Measurements from ENCODE around the gene PSKH1. TPM values are rescaled to one million over a fixed set of nuclear protein-coding genes. Genes with fewer than 3 reads are reported as not detected.
A peak's percentile ranks its signal among the peaks of the same experiment; 100 is the strongest.
"Not testable (repeated sequence)": the region's sequence is repeated elsewhere in the genome, so short reads cannot be mapped to it uniquely, and the experiment has no call there.

Gene PSKH1
- total RNA-seq = 24.7 and 30.8 TPM in 2 replicates

DNA sequence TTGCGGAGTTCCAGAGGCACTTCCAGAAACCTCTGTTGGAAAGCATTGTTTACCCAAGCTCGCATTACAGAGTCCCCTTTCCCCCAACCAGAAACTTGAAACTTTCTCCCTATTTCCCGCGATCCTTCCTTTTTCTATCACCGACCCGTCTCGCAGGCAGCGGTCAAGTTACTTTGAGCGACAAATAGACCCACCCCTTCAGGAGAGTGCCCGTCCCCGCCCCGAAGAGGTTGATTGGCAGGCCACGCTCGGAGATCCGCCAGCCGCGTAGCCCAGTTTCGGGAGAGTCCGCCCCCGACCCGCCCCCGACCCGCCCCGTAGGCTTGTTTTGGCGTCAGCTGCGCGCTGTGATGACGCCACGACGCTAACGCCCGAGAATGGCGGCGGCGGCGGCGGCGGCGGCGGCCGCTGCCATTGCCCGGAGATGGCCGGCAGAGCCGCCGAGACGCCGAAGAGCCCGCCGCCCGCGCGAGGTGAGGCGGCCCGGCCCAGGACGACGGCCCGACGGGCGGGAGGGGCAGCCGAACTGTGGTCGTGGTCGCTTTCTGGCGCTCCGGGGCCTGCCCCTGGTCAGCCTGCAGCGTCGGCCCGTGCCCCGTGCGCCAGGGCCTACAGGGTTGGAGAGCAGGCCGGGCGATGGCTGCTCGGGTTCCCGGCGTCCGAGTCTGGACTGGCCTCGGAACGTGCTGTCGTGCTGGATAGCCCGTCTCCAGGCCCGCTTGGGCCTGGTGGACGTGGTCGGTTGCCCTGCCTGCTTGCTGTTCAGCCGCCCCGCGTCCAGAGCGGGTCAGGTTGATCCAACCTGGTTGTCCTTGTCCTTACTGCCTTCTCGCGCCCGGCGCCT is at the start of gene PSKH1:
TSS of gene PSKH1 (plus strand) at position 356 of the 844 bp plus-strand sequence. CDS start 15,496 bp downstream, outside the sequence.
- peak; percentile 97 for DNase-seq

DNA sequence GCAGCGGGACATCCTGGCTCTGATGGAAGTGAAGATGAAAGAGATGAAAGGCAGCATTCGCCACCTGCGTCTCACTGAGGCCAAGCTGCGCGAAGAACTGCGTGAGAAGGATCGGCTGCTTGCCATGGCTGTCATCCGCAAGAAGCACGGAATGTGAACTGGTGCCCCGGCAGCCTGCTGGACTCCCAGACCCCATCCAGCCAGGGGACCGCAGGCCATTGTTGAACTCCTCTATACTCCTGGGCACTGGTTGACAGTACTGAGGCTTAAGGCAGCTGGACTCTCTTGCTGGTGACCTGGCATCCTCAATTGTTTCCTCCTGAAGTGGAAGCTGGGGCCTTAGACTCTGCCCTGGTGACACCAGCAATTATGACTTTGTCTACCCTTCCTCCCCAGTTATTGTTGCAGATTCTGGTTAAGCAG is 49.7 kb upstream of the PSKH1 start:
- DNase-seq = no peak

DNA sequence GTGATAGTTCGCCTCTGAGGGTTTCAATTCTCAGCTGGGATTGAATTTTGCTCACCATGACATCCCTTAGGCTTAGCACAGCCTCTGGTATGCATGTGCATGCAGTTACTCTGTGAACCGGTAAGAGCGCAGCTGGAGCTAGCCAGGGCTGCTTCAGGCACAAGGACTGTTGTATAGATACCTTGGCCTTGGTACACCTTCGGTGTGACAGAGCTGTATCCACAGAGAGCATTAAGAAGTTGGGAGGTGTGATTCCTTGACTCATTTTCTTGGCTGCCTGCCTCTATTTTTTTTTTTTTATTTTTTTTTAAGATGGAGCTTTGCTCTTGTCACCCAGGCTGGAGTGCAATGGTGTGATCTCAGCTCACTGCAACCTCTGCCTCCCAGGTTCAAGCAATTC is 48.6 kb upstream of the PSKH1 start:
- DNase-seq = no peak

DNA sequence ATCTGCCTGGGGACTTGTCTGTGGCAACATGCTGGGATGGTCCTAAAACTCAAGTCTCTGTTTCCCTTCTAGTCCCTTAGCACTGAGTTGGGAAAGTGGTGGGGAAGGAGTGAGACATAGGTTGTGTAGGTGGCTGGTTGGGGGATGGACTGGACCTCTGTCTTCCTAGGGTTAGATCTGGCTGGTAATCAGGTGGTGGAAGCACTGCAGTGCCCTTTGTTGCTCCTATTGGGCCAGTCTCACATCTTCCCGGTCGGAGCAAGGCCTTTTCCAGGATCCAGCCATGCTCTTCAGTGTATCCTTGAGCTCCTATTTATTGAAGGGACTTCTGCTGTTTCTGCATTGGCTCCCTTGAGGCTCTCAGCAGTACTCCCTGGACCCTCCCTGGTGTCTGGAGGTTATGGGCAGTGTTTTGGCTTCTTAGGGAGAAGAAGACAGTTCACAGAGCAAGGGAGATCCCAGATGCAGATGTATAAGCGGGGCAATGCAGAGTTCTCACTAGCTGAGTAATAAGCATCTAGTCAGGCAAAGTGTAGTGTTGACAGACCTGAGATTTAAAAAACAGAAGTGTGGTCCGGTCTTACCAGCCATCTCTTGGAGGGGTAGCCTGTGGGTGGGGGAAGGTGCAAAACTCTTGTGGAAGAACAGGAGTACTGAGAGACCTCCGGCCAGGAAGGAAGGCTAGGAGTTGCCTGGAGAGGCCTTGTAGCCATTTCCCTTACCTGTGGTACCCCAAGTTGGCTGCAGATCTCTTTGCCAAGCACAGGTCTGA is 47.6 kb upstream of the PSKH1 start:
- DNase-seq = no peak

DNA sequence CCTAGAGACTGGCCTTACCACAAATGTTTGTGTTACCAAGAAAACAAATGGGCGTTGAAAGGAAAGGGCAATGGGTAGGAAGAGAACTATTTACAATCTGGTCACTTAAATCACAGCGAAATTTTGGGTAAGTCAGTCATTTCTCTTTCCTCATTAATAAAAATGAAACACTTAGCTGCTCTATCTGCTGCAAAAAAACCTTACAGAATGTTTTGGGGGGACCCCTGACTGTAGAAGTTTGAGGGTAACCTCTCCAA is 47.1 kb upstream of the PSKH1 start:
- peak; percentile 12 for DNase-seq

DNA sequence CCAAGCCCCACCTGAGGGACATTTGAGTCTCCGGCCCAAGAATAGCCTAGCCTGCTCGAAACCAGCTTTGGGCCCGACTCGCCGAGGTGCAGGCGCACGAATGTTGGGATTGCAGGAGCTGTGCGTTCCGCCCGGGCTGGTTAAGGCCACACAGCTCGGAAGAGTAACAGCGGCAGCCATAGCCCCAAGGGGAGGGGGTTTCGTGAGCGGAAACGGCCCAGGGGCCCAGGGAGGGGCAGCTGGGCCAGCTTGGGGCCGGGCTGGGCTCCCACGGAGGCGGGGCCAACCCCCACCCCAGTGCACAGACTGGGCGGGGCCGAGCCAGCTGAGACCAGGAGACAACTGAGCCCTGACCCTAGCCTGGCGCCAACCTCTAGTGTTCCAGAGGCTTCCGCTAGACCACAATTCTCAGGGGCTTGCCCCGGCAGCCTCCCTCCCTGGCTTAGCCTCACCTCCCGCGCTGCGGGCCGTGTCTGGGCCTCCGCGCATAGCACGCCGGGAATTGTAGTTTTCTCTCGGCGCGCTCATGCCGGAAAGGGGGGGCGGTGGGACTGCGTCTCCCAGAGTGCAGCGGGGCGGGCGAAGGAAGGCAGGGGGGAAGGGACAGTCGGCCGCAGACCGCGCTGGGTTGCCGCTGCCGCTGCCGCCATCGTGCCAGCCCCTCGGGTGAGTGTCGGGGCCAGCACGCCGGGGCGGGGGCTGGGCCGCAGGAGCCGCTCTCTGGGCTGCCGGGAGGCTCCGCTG is 46.6 kb upstream of the PSKH1 start, which contains the start of gene NUTF2:
TSS of gene NUTF2 (plus strand) at position 614 of the 744 bp plus-strand sequence. CDS start 18,198 bp downstream, outside the sequence.
- DNase-seq = peak; percentile 94

DNA sequence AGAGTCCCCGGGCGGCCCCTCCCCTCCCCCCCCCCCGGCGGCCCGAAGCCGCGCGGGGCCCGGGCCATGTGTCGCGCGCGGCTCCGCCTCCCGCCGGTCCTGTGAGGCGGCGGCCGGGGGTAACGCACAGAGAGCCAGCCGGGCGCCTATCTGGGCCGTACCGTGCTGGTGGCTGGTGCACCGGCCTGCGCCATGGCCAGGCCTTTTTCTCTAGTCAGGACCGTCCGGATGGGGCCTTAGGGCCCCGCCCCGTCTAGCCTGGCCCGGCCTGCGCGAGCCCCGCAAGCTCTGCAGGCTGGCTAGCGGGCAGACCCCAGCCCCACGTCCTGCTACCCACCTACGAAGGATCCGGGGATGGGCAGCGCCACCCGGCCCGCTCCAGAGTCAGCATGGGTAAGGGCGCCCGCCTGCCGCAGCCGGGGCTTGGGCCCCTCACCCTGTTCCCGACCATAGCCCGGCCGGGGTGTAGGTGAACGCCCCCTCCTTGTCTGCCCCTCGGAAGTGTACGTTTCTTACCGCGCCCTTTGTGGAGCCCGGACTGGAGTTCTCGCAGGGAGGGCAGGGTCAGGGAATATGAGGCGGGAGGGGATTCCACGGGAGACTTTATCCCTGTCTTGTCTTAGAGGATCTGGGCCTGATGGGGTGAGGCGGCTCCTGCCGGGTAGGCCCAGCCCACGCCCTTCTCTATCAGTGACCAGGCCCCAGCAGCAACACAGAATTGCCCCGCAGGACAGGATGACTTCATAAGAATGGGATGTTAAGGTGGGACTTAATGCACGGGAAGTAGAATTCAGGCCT is 45.8 kb upstream of the PSKH1 start, which contains the start of gene CENPT:
TSS of gene CENPT (minus strand) at position 630 of the 798 bp plus-strand sequence. CDS start 13,834 bp downstream, outside the sequence.
- peak; percentile 72 for DNase-seq

DNA sequence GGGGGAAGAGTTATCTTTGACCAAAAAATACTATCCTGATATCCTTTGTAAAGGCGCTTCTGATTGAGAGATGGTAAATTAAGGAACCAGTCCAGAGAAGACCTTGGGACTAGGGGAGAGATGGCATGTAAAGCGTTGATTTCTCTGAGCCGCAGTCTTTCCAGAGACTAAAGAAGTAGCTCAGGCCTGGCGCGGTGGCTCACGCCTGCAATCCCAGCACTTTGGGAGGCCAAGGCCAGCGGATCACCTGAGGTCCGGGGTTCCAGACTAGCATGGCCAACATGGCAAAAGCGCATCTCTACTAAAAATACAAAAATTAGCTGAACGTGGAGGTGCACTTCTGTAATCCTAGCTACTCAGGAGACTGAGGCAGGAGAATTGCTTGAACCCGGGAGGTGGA is 44.9 kb upstream of the PSKH1 start:
- DNase-seq = no peak

DNA sequence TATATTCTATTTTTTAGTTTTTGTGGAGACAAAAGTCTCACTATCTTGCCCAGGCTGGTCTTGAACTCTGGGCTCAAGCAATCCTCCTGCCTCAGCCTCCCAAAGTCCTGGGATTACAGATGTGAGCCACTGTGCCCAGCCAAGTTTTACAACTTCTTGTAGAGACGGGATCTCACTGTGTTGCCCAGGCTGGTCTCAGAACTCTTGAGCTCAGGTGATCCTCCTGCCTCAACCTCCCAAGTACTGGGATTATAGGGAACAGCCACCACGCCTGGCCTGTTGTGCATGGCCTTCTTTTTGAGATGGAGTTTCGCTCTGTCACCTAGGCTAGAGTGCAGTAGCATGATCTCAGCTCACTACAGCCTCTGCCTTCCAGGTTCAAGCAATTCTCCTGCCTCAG is 39.4 kb upstream of the PSKH1 start:
- DNase-seq = no peak

DNA sequence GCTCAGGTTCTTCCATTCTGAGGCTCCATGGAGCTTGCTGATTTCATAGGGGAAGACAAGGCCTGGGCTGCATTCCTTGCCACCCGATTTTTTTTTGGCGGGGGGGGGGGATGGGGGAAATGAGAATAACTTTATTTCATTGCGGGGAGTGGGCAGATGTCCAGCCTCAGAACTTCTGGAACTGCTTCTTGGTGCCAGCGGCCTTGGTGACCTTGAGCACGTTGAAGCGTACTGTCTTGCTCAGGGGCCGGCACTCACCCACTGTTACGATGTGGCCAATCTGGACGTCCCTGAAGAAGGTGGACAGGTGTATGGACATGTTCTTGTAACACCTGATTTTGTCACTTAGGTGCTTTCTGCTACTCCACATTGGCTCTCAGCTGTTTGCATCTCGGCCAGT is 37.3 kb upstream of the PSKH1 start:
- no peak for DNase-seq

DNA sequence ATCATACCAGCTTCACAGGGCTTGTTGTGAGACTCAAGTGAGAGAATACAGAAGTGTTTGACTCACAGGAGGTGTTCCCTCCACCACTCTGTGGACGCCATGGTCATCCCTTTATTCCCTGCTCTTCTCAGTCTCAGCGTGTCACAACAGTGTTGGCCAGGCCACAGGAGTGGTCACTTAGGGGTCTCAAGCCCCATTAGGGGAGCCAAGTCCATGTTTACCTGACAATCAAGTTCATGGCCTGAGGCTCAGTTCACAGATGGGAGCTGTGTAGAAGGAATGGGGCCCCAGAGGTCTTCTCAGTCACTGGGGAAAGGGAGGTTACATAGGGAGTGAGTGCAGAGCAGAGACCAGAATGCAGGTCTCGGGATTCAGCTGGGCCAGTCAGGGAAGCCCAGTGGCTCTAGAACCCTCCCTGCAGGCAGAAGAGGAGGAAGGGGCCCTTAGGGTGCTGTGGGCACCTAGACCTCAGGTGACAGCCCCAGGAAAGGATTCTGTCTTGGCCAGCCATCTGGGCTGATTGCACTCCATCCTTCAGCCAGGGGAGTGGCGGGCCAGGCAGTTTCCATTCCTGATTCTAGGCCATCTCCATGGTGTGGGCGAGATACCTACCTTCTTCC is 36.0 kb upstream of the PSKH1 start:
- no peak for DNase-seq

DNA sequence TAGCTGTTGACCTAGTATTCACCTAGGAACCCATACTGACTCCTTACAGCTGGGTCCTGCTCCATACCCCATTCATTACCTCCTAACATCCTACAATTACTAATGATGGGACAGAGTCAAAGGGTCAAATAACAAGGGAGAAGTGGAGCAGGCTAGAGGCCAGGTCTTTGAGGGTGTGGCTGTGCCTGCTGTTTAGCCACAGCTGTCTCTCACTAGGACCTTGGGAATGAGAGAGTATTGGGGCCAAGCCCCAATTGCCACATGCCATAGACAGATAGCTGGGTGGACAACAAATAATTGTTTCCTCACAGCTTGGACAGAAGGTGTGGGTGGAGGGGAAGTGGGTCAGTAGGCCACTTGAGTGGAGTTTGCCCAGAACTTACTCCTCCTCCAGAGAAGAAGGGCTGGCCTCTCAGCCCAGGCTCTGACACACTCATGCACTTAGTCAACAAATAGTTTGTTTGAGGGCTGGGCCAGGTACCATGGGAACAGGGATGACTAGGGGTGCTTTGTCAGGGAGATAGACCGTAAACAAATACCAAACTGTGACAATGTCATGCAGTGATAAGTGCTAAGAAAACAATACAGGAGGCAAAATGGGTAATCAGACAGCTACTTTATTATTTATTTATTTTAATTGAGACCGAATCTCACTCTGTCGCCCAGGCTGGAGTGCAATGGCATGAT is 35.4 kb upstream of the PSKH1 start:
- DNase-seq = peak; percentile 97

DNA sequence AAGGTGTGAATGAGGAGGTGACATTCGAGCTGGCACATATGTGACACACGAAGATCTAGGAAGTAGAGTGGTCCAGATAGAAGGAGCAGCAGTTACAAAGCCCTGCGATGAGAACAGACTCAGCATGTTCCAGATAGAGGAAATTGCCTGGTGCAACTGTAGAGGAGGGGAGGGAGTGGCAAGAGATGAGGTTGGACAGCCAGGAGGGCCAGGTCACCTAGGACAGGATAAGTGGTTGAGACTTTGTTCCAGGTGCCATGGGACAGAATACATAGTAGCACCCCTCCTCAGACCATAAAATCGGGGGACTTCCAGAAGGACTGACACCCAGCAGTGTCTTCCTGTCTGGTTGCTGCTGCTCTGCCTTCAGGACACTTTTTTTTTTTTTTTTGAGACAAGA is 34.6 kb upstream of the PSKH1 start:
- no peak for DNase-seq

DNA sequence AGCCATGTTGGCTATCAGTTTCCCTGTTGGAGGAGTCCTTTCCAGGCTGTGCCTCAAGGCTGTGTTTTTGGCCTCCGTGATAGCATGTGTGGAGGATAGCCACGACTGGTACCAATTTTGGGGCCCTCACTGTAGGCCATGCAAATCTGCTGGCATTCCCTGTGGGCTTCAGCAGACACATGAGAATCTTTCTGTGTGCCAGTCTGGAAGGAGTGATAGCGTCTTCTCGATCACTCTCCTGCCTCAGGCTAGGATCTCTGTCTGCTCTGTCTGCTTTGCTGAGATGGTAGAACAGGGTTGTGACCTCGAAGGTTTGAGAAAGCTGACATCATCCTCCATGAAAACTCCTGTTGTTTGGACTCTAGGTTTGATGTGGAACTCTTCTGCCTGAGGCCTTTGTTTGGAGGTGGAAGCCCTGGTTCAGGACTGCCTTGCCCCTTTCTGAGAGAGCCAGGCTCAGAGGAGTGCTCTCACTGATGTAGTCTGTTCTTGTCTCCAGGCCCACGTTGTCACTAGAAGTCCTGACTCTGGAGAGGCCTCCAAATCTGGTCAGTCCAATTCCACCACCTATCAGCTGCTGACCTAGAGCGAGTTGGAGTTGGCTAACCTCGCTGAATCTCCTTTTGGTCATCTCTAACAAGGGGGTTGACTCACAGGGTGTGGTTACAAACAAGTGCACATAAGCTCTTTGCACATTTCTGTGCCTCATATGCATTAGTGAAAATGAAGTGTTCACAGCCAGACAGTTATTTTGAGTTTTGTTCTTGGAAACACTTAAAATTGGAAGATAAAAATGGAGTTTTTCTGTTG is 32.3 kb upstream of the PSKH1 start:
- DNase-seq = no peak

DNA sequence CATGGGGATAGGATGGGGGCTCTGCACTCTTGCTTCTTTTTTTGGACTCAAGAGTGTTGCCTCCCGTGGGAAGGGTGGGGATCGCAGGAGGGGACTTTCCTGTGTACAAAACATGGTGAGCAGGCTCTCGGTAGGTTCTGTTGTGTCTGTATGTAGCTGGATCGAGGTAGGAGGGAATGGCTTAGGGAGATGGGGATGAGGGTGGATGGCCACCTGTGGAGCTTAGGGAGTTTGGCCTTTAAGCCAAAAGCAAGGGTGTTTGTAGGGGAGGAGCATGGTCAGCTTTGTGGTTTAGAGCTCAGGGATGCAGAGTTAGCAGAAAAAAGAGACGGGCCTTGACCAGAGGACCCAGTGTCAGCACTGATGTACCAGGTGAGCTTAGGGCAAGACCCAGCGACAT is 31.2 kb upstream of the PSKH1 start:
- DNase-seq = no peak

DNA sequence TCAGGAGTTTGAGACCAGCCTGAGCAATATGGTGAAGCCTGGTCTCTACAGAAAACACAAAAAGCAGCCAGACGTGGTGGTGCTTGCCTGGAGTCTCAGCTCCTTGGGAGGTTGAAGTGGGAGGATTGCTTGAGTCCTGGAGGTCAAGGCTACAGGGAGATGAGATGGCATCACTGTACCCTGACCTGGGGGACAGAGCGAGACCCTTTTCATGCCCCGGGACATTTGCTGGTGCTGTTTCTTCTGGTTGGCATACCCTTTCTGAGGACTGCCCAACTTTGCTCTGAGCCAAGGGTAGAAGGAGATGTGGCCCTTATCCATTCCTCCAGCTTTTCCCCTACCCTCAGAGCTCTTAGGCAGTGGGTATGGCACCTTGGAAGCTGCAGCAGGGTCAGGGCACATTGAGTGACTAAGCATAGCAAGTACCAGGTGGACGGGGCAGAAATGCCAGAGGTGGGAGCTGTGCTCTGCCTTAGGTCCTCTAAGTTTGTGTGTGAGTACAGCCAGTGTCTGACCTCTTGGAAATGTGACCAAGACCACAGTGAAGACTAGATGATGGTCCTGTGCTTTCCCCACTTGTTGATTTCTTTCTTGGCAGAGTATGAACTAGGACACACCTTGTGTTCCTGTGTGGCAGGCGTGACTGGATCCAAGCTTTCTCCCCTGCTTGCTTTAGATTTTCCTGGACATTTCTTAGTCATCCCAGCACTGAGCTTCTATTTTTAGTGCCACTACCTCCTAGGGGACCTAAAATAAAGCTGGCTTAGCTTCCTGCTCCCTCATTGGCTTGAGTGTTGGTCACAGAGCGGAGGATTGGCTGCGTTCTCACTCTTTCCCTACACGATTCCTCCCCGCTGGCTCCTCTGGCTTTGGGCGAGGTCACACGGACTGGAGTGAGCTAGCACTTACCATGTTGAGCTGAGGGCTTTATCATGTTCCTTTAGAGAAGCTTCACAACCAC is 30.2 kb upstream of the PSKH1 start:
- DNase-seq = peak; percentile 68

DNA sequence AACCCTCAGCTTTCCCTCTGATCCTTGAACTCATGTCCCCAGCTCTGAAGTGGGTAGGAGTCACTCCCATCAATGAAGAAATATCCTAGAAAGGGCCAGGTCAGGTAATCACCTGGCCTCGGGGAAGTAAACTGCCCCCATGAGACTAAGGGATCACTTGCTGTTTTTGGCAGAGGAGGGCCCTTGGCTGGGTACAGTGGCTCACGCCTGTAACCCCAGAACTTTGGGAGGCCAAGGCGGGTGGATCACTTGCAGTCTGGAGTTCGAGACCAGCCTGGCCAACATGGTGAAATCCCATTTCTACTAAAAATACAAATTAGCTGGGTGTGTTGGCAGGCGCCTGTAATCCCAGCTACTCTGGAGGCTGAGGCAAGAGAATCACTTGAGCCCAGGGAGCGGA is 29.0 kb upstream of the PSKH1 start:
- DNase-seq = not testable (repeated sequence)

DNA sequence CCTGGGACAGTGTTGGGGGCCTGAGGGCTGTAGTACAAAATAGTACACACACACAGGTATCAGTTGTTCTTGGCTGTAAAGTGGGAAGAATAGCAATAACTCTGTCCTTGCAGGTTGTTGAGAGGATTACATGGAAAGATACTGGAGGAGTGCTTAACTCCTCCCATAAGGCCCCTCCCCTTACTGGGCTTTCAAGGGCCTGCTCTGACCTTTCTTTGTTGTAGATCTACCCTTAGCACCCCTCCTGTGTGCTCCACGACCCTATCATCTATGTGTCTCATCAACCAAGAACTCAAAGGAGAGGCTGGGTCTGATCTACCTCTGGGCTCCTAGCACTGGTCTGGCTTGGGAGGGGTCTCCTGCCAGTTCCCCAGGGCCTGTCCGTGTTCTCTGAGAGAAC is 28.5 kb upstream of the PSKH1 start:
- no peak for DNase-seq

DNA sequence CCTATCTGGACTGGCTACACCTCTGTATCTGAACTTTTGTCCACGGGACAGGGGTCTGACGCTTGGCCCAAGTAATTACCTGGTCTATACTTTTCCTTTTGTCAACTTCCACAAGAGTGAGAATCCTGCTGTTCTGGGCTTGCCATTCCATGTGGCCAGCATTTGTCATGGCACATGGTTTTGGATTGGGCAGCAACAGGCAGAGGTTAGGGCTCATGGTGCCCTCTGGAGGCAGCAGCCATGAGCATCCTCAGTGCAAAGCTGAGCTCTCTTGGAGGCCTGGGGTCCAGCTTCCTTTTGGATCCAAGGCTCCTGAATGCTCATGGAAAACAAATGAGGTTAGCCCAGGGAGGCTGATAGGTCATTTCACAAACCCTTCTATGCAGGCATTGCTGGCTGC is 27.7 kb upstream of the PSKH1 start:
- DNase-seq = peak; percentile 68
